Stimulated activated CD8-positive, alpha-beta memory T cell treated with anti-CD3 and anti-CD28 coated beads, Interleukin-15, amount 100 ng/mL, for 24 hours (primary cell): ENCODE measurements around the gene TMEM170A.
"Not testable (repeated sequence)": the region's sequence is repeated elsewhere in the genome, so short reads cannot be mapped to it uniquely, and the experiment has no call there.

Source experiments
- DNase-seq: peaks from one replicate; pipeline ENCODE4 v3.0.0-alpha.2; 2020; ENCODE audit warnings: low read depth

Gene TMEM170A

DNA sequence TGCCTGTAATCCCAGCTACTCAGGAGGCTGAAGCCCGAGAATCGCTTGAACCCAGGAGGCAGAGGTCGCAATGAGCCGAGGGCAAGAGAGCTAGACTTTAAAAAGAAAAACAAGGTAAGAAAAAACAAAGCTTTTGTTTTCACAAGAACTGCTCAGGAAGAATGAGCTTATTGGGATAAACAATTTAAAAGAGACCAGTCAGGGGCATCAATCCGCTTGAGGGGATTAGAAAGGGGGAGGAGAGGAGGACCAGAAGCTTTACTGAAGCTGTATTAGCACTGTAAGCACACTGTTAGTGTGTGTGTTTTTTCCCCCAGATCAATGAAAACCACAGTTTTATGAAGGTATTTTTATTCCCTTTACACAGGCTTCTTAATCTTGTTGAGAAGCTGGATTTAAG lies 8.8 kb downstream of the TMEM170A start:
- DNase-seq: no peak

DNA sequence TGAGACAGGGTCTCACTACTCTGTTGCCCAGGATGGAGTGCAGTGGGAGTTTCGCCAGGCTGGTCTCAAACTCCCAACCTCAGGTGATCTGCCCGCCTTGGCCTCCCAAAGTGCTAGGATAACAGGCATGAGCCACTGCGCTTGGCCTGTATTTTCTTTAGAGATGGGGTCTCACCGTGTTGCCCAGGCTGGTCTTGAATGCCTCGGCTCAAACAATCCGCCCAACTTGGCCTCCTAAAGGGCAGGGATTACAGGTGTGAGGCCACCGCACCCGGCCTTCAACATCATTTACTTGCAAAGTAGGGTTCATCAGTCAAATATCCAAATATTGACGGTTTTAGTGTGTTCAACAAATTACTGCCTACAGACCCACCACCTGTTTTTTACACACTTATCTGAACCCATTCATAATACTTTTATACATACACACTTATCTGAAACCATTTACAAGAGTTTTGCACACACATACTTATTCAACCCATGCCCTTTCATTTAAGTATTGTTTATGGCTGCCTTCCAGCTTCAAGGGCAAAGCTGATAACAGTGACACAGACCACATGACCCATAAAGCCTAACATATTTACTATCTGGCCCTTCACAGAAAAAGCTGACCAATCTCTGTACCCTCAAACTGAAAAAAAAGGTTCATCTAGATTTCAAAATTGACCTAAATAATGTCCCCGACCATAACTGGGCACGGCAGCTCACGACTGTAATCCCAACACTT lies 11.9 kb downstream of the TMEM170A start:
- DNase-seq: no peak

GRCh38 chr16:75446416-75446815 lies 18.1 kb downstream of the TMEM170A start:
- no peak for DNase-seq

GRCh38 chr16:75445298-75445697 lies 19.2 kb downstream of the TMEM170A start:
- DNase-seq: no peak

DNA sequence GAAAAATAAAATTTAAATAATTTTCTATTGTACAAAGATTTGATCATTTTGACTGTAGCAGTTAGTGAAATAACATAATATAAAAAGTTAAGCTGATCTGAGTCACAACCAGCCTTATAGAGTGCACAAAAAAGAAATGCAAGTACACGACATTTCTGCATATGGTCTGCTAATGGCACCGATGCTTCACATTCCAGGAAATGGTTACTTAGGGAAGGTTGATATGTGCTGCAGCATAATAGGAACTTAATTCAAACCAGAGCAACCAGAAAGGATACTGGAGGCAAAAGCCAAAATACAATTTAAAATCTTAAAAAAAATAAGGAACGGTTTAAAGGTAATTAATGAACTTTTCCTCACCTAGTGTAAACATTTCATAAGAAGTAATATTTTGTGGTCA lies 21.2 kb downstream of the TMEM170A start:
- no peak for DNase-seq

DNA sequence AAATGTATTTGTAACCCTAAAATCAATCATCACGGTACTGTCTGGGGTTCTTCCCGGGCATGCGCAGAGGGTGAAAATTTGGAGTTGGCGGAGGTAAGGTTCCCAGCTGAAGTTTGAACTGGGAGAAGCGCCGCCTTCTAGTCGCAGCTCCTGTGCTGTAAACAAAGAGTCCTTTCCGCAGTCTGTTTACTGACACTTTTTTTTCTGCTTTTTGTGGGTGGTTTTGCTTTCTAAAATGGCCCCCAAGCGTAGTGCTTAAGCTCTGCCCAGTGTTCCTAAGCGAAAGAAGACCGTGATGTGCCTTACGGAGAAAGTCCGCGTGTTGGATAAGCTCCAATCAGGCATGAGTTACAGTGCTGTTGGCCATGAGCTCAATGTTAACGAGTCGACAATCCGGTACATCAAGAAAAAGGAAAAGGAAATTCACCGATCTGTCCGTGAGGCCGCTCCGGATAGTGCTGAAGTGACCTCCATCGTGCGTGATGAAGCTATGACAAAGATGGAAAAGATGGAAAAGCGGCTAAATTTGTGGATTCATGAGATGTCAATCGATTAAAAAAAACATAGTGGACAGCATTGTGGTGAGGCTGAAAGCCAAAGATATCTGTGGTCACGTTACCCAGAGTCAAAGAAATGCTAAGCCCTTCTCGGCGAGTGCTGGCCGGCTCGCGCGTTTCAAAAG lies 30.6 kb downstream of the TMEM170A start:
- DNase-seq: peak; percentile 6

- DNase-seq: peak; percentile 87
Measured at GRCh38 chr16:75432828-75433731, 31.4 kb downstream of the TMEM170A start, which contains the start of gene CFDP1. Gene CFDP1 (minus strand): TSS chr16:75433503. CDS start chr16:75433352, 151 bp downstream.

DNA sequence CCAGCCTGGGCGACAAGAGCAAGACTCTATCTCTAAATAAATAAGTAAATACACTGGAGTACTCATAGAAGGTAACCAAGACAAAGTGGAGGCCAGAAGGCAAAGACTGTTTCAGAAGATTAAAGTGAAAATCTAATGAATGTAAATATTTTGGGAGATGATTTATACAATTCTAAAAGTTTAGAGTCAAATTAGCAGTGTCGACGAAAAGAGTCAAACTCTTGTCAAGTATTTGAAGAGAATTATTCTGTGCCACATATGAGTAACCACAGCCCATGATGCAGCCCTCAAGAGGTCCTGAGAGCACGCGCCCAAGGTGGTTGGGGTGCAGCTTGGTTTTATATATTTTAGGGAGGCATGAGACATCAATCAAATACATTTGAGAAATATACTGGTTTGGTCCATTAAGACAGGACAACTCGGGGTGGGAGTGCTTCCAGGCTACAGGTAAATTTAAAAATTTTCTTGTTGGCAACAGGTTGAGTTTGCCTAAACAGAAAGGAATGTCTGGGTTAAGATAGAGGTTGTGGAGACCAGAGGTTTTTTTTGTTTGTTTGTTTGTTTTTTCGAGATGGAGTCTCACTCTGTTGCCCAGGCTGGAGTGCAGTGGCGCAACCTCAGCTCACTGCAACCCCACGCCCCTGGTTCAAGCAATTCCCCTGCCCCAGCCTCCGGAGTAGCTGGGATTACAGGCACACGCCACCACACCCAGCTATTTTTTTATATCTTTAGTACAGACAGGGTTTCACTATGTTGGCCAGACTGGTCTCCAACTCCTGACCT lies 34.7 kb downstream of the TMEM170A start:
- no peak for DNase-seq

GRCh38 chr16:75426524-75426923 lies 38.0 kb downstream of the TMEM170A start:
- not testable (repeated sequence) for DNase-seq

- not testable (repeated sequence) for DNase-seq
Measured at GRCh38 chr16:75424105-75424762, 40.3 kb downstream of the TMEM170A start.

- DNase-seq: no peak
Measured at GRCh38 chr16:75423723-75424104, 40.8 kb downstream of the TMEM170A start.

GRCh38 chr16:75421820-75422126 lies 42.7 kb downstream of the TMEM170A start:
- DNase-seq: no peak

GRCh38 chr16:75420987-75421819 lies 43.3 kb downstream of the TMEM170A start:
- no peak for DNase-seq

DNA sequence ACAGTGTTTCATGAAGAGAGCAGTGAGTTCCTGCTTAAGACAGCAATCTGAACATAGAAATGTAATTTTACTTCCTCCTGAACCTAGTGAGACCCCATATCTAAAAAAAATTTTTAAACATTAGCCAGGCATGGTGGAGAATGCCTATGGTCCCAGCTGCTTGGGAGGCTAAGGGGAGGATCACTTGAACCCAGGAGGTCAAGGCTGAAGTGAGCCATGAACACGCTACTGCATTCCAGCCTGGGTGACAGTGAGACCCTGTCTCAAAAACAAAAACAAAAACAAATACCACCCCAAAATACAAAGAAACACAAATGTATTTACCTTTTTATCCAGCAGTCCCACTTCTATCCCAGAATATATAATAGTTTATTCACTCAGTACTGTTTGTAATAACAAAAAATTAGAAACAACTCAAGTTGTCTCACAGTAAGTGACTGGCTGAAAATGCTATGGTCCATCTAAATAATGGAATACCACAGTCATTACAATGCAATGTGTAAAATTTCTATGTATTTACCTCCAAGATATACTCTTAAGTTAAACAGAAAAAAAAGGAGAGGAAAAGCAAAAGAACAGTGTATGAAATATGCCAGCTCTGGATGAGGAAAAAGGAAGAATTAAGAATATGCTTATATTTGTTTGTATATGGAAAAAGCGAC lies 47.5 kb downstream of the TMEM170A start:
- no peak for DNase-seq

- no peak for DNase-seq
Measured at GRCh38 chr16:75415169-75415905, 49.2 kb downstream of the TMEM170A start.

GRCh38 chr16:75413951-75414350 lies 50.5 kb downstream of the TMEM170A start:
- DNase-seq: no peak

GRCh38 chr16:75406943-75407342 lies 57.5 kb downstream of the TMEM170A start:
- no peak for DNase-seq

DNA sequence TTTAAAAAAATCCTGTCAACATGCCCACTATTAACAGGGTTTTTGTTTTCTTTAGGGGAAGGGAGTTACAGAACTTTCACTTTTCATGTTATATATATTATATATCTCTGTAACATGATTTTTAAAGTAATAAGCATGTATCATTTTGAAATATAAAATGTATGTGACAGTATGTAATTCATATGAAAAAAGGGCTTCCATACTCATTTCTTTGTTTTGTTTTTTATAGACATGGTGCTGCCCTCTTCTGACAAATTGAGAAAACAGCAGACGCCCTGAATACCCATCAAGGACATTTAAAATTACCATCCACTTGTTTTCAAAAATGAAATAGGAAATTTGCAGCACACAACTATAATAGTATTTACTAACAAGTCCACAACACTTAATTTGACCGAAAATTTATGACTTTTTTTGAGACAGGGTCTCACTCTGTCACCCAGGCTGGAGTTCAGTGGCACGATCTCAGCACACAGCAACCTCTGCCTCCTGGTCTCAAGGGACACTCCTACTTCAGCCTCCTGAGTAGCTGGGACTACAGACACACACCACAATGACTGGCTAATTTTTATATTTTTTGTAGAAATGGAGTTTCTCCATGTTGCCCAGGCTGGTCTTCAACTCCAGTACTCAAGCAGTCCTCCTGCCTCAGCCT lies 61.5 kb downstream of the TMEM170A start:
- no peak for DNase-seq
